ENCODE data around the gene VWDE.
"Not testable (repeated sequence)": the region's sequence is repeated elsewhere in the genome, so short reads cannot be mapped to it uniquely, and the experiment has no call there.

Gene VWDE

GRCh38 chr7:12403287-12404181 is at the start of gene VWDE:
TSS of gene VWDE (minus strand) at chr7:12403865. CDS start at chr7:12403716, 149 bp downstream.
- peak; percentile 3 for DNase-seq

- not testable (repeated sequence) for DNase-seq
Measured at GRCh38 chr7:12453136-12453535, 49.5 kb upstream of the VWDE start.

GRCh38 chr7:12450615-12451014 is 47.0 kb upstream of the VWDE start:
- DNase-seq = no peak

- no peak for DNase-seq
Measured at GRCh38 chr7:12444785-12445184, 41.1 kb upstream of the VWDE start.

GRCh38 chr7:12440229-12440628 is 36.6 kb upstream of the VWDE start:
- DNase-seq = no peak

GRCh38 chr7:12436896-12437535 is 33.4 kb upstream of the VWDE start:
- DNase-seq = peak; percentile 3

- DNase-seq = no peak
Measured at GRCh38 chr7:12436126-12436525, 32.5 kb upstream of the VWDE start.

GRCh38 chr7:12434012-12434642 is 30.5 kb upstream of the VWDE start:
- DNase-seq = peak; percentile 9

- no peak for DNase-seq
Measured at GRCh38 chr7:12431886-12432556, 28.4 kb upstream of the VWDE start.

GRCh38 chr7:12425311-12425710 is 21.6 kb upstream of the VWDE start:
- DNase-seq = no peak

GRCh38 chr7:12423997-12424745 is 20.5 kb upstream of the VWDE start:
- DNase-seq = no peak

- DNase-seq = no peak
Measured at GRCh38 chr7:12423355-12423996, 19.8 kb upstream of the VWDE start.

- DNase-seq = no peak
Measured at GRCh38 chr7:12422554-12423320, 19.1 kb upstream of the VWDE start.

- no peak for DNase-seq
Measured at GRCh38 chr7:12418452-12418851, 14.8 kb upstream of the VWDE start.

GRCh38 chr7:12415072-12415471 is 11.4 kb upstream of the VWDE start:
- no peak for DNase-seq

GRCh38 chr7:12412407-12412806 is 8.7 kb upstream of the VWDE start:
- no peak for DNase-seq

- no peak for DNase-seq
Measured at GRCh38 chr7:12410523-12410922, 6.9 kb upstream of the VWDE start.

- no peak for DNase-seq
Measured at GRCh38 chr7:12409097-12409711, 5.5 kb upstream of the VWDE start.

- not testable (repeated sequence) for DNase-seq
Measured at GRCh38 chr7:12407652-12408051, 4.0 kb upstream of the VWDE start.

- DNase-seq = no peak
Measured at GRCh38 chr7:12402365-12402725, 1.3 kb downstream of the VWDE start.

Data from suppressor macrophage treated with lipopolysaccharide for 4 hours (primary cell).